Endothelial cell (in vitro differentiated cells): ENCODE data around the gene SC5D. TPM values are rescaled to one million over a fixed set of nuclear protein-coding genes. Genes with fewer than 3 reads are reported as not detected.

ENCODE experiments used
- DNase-seq: peaks from one replicate; pipeline ENCODE4 v3.0.0; 2021; ENCODE audit warnings: low spot score
- H3K27ac Mint-ChIP-seq: one replicate; pipeline ENCODE4 v1.8.0; 2021; ENCODE audit warnings: mixed read lengths, inconsistent platforms; ENCODE audit not compliant: unreplicated experiment
- H3K27me3 Mint-ChIP-seq: one replicate; pipeline ENCODE4 v1.8.0; 2021; ENCODE audit warnings: mild to moderate bottlenecking, moderate library complexity, mixed read lengths, inconsistent platforms; ENCODE audit not compliant: unreplicated experiment
- H3K36me3 Mint-ChIP-seq: one replicate; pipeline ENCODE4 v1.8.0; 2021; ENCODE audit warnings: mild to moderate bottlenecking, low read depth, mixed read lengths, inconsistent platforms; ENCODE audit not compliant: unreplicated experiment
- H3K4me1 Mint-ChIP-seq: one replicate; pipeline ENCODE4 v1.8.0; 2021; ENCODE audit warnings: mild to moderate bottlenecking, mixed read lengths, inconsistent platforms; ENCODE audit not compliant: unreplicated experiment
- H3K4me3 Mint-ChIP-seq: one replicate; pipeline ENCODE4 v1.8.0; 2021; ENCODE audit warnings: mild to moderate bottlenecking, mixed read lengths, inconsistent platforms; ENCODE audit not compliant: unreplicated experiment
- H3K9me3 Mint-ChIP-seq: one replicate; pipeline ENCODE4 v1.8.0; 2021; ENCODE audit warnings: mixed read lengths, inconsistent platforms; ENCODE audit not compliant: unreplicated experiment
- total RNA-seq: library from RNA; stranded (reverse); fragmentation: NEBNext Ultra II Directional; extraction: Animal tissue kit (Norgen Biotek cat#: 25700); gene quantifications from one replicate; pipeline ENCODE4 v1.2.1, GENCODE V29; 2021; ENCODE audit not compliant: unreplicated experiment
- TF ChIP-seq, protein P1 (sequence below): fragments of 200-600 bp; sonication (generic); IDR thresholded peaks from one replicate; pipeline ENCODE4 v1.5.0; 2021; ENCODE audit warnings: antibody characterized with exemption; ENCODE audit not compliant: unreplicated experiment

The SC5D gene
- total RNA-seq, 1 donor from 2014 or later = 88.8 TPM

- Mint-ChIP-seq H3K27me3 (no peaks in the 10 kb centered on the region), H3K9me3 (no peaks in the 10 kb centered on the region), H3K4me1 (peaks cover 4% of the 10 kb centered on the region), H3K36me3 (no peaks in the 10 kb centered on the region), H3K4me3 (no peak overlapping the region), H3K27ac (no peak overlapping the region)
- no peak for DNase-seq
- TF ChIP-seq, protein P1, sequence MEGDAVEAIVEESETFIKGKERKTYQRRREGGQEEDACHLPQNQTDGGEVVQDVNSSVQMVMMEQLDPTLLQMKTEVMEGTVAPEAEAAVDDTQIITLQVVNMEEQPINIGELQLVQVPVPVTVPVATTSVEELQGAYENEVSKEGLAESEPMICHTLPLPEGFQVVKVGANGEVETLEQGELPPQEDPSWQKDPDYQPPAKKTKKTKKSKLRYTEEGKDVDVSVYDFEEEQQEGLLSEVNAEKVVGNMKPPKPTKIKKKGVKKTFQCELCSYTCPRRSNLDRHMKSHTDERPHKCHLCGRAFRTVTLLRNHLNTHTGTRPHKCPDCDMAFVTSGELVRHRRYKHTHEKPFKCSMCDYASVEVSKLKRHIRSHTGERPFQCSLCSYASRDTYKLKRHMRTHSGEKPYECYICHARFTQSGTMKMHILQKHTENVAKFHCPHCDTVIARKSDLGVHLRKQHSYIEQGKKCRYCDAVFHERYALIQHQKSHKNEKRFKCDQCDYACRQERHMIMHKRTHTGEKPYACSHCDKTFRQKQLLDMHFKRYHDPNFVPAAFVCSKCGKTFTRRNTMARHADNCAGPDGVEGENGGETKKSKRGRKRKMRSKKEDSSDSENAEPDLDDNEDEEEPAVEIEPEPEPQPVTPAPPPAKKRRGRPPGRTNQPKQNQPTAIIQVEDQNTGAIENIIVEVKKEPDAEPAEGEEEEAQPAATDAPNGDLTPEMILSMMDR = no peak
These were observed 58.6 kb downstream of the SC5D start for GRCh38 chr11:121351083-121351630.

- Mint-ChIP-seq H3K27ac (no peak overlapping the region), H3K9me3 (no peaks in the 10 kb centered on the region), H3K4me3 (no peak overlapping the region), H3K4me1 (peaks cover 4% of the 10 kb centered on the region), H3K36me3 (no peaks in the 10 kb centered on the region), H3K27me3 (no peaks in the 10 kb centered on the region)
- TF ChIP-seq, protein P1 = no peak
- no peak for DNase-seq
These were observed 59.8 kb downstream of the SC5D start for GRCh38 chr11:121352251-121352891.

DNA sequence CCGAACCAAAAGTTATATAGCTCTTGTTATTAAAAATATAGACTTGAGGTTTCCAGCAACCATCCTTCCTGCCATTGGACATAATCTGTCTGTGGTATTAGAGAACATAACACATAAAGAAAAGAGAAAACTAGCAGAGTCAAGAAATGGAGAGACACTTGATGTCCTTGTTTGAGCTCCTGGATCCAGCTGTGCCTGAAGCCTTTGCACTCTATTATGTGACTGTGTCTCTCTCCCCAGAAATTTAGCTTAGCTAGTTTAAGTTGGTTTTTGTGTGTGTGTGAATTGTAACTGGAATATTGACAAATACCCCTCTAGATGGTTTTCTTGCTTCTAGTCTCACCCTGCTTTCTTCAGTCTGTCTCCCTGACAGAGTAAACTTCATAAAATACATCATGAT, 61.6 kb downstream of the SC5D start:
- TF ChIP-seq, protein P1 = no peak
- DNase-seq = no peak
- H3K27me3 Mint-ChIP-seq = no peaks in the 10 kb centered on the region
- peaks cover 4% of the 10 kb centered on the region for H3K4me1 Mint-ChIP-seq
- no peak overlapping the region for H3K4me3 Mint-ChIP-seq
- H3K27ac Mint-ChIP-seq = no peak overlapping the region
- no peaks in the 10 kb centered on the region for H3K36me3 Mint-ChIP-seq
- H3K9me3 Mint-ChIP-seq = no peaks in the 10 kb centered on the region

DNA sequence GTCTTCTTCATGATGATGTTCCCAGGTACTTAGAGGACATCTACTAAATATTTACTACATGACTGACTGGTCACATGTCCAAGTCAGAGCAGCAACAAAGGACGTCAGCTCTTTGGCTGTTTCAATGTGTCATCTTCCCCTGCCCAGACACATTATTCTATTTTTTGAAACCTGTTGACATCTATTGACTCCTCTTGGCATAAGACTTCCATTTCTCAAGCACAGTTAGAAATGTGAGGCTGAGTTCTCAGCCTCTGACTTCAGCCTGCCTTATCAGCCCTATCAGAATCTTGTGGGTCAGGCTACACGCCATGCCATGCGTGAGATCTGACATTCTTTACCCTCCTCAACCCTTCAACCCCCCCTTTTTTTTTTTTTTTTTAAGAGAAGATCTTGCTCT, 63.8 kb downstream of the SC5D start:
- DNase-seq = no peak
- Mint-ChIP-seq H3K27me3 (no peaks in the 10 kb centered on the region), H3K27ac (peak overlapping the region; percentile 54), H3K36me3 (no peaks in the 10 kb centered on the region), H3K4me1 (peaks cover 4% of the 10 kb centered on the region), H3K4me3 (no peak overlapping the region), H3K9me3 (no peaks in the 10 kb centered on the region)
- TF ChIP-seq, protein P1 = no peak

Other genes starting within 250 kb of the SC5D start
- gene TECTA, start 191.5 kb upstream of the SC5D start, total RNA-seq = 2.2 TPM
- gene SORL1, start 159.5 kb downstream of the SC5D start, total RNA-seq = 4.6 TPM